Hepatocyte (in vitro differentiated cells): ENCODE results near the gene BAG1. TPM values are rescaled to one million over a fixed set of nuclear protein-coding genes. Genes with fewer than 3 reads are reported as not detected.
A peak's percentile ranks its signal among the peaks of the same experiment; 100 is the strongest.

ENCODE experiments used
- DNase-seq: peaks from one replicate; pipeline ENCODE4 v3.0.0-alpha.2; 2016; ENCODE audit warnings: low spot score
- H2AFZ ChIP-seq: fragments of 200-600 bp; sonication (generic); 2 replicates; pipeline ENCODE4 v1.6.0; 2016; ENCODE audit warnings: antibody characterized with exemption, mild to moderate bottlenecking
- H3K27ac ChIP-seq: fragments of 200-600 bp; sonication (generic); 2 replicates; pipeline ENCODE4 v1.5.1; 2016; ENCODE audit warnings: mild to moderate bottlenecking
- H3K27me3 ChIP-seq: fragments of 200-600 bp; sonication (generic); 2 replicates; pipeline ENCODE4 v1.6.1; 2016
- H3K36me3 ChIP-seq: fragments of 200-600 bp; sonication (generic); replicated peaks from 2 replicates; pipeline ENCODE4 v1.5.1; 2016; ENCODE audit warnings: low read depth; ENCODE audit not compliant: insufficient read depth
- H3K4me1 ChIP-seq: fragments of 200-600 bp; sonication (generic); 2 replicates; pipeline ENCODE4 v1.5.1; 2016; ENCODE audit warnings: mild to moderate bottlenecking, moderate library complexity; ENCODE audit not compliant: insufficient read depth
- H3K4me2 ChIP-seq: fragments of 200-600 bp; sonication (generic); 2 replicates; pipeline ENCODE4 v1.6.0; 2016
- H3K4me3 ChIP-seq: fragments of 200-600 bp; sonication (generic); 2 replicates; pipeline ENCODE4 v1.5.1; 2016; ENCODE audit warnings: mild to moderate bottlenecking
- H3K79me2 ChIP-seq: fragments of 200-600 bp; sonication (generic); 2 replicates; pipeline ENCODE4 v1.6.0; 2017; ENCODE audit warnings: mild to moderate bottlenecking
- H3K9me2 ChIP-seq: fragments of 200-600 bp; sonication (generic); replicated peaks from 2 replicates; pipeline ENCODE4 v1.6.0; 2017; ENCODE audit warnings: mild to moderate bottlenecking; ENCODE audit not compliant: insufficient read depth
- H3K9me3 ChIP-seq: fragments of 200-600 bp; sonication (generic); 2 replicates; pipeline ENCODE4 v1.5.1; 2016; ENCODE audit warnings: low read depth, mild to moderate bottlenecking
- H4K20me1 ChIP-seq: fragments of 200-600 bp; sonication (generic); 2 replicates; pipeline ENCODE4 v1.6.0; 2016; ENCODE audit warnings: mild to moderate bottlenecking; ENCODE audit not compliant: insufficient read depth, poor library complexity, severe bottlenecking
- CTCF ChIP-seq: fragments of 200-600 bp; sonication (generic); IDR thresholded peaks from 2 replicates; pipeline ENCODE4 v1.5.1; 2016; ENCODE audit warnings: antibody characterized with exemption, mild to moderate bottlenecking; ENCODE audit not compliant: poor library complexity
- EZH2 ChIP-seq: fragments of 200-600 bp; sonication (generic); IDR thresholded peaks from 2 replicates; pipeline ENCODE4 v1.6.1; 2016; ENCODE audit warnings: antibody characterized with exemption, mild to moderate bottlenecking, borderline replicate concordance
- EZH2phosphoT487 ChIP-seq: fragments of 200-600 bp; sonication (generic); IDR thresholded peaks from one replicate; pipeline ENCODE4 v1.6.1; 2018; ENCODE audit warnings: antibody characterized with exemption, mild to moderate bottlenecking, low read depth, moderate library complexity; ENCODE audit not compliant: unreplicated experiment, severe bottlenecking
- WGBS: methylation state at CpG from one replicate; pipeline ENCODE4 v1.1.6; 2016; ENCODE audit warnings: low lambda C conversion rate; ENCODE audit errors: missing lambda C conversion rate; 5-methylcytosine and 5-hydroxymethylcytosine counted together
- polyA plus RNA-seq: library from polyadenylated mRNA; unstranded; fragments of >200 nt; fragmentation: Nextera tagmentation; extraction: Ambion mirVana; gene quantifications from 2 replicates; pipeline ENCODE4 v1.2.1, GENCODE V29; 2016
- total RNA-seq: library from RNA; depleted of rRNA; stranded (reverse); fragments of >200 nt; gene quantifications from 2 replicates; pipeline ENCODE4 v1.2.3, GENCODE V29; 2014

The BAG1 gene
- total and polyA plus RNA-seq, 2 experiments from 2014 or later, result 78.5 to 103 TPM

GRCh38 chr9:33291031-33291397, 26.5 kb upstream of the BAG1 start:
- peak overlapping the region; percentile 32 for H2AFZ ChIP-seq
- H3K9me2 ChIP-seq, result no peaks in the 10 kb centered on the region
- H3K4me2 ChIP-seq, result peak overlapping the region; percentile 83
- no peaks in the 10 kb centered on the region for H3K36me3 ChIP-seq
- DNase-seq, result no peak
- H3K79me2 ChIP-seq, result peaks cover 49% of the 10 kb centered on the region
- H3K27me3 ChIP-seq, result no peaks in the 10 kb centered on the region
- no peak for TF ChIP-seq EZH2phosphoT487
- TF ChIP-seq EZH2, result no peak
- TF ChIP-seq CTCF, result no peak
- no peaks in the 10 kb centered on the region for H4K20me1 ChIP-seq
- peak overlapping the region; percentile 46 for H3K4me3 ChIP-seq
- peak overlapping the region; percentile 99 for H3K27ac ChIP-seq
- H3K4me1 ChIP-seq, result peaks cover 20% of the 10 kb centered on the region
- no peaks in the 10 kb centered on the region for H3K9me3 ChIP-seq
- 35% methylated on average over 7 of the region's 7 CpGs for WGBS

DNA sequence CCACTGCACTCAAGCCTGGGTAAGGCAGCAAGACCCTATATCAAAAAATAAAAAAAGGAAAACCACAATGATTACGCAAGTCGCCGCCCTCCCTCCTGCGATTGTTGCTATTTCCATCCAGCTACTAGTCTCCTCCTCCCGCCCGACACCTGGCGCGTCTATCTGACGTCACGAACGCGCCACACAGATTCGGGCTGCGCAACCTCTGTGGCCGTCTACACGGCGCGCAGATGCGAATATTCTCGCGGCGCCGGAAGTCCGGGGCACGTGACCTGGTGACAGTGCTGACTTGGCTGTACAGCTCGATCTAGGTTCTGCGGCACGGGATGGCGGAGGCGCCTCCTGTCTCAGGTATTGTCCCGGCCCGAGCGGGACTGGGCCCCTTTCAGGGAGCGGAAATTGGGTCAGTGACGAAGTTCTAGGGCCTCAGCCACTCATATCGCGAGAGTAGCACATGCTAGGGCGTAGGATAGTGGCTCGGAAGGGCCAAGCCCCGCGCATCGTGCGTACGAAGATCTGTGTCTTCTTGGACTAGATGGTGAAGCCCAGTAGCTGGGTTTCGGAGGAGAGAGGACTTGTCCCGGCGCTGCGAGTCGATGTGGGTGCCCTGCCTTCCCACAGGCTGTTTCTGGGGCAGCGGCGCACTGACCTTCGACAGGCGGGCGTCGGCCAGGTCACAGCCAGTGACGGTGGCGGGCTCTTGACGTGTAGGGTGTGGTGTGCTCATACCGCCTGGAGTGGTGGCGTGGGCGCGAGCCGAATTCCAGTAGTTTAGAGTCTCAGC, 25.9 kb upstream of the BAG1 start, which contains the start of gene NFX1:
TSS of gene NFX1 (plus strand) at position 270 of the 784 bp plus-strand sequence. CDS start at position 327, 57 bp downstream.
- Histone ChIP-seq H3K4me1 (peaks cover 20% of the 10 kb centered on the region), H4K20me1 (no peaks in the 10 kb centered on the region), H3K27me3 (no peaks in the 10 kb centered on the region), H3K9me2 (no peaks in the 10 kb centered on the region), H3K27ac (peak within 1 kb of the TSS; percentile 99), H3K79me2 (peaks cover 43% of the 10 kb centered on the region), H3K36me3 (no peaks in the 10 kb centered on the region), H2AFZ (peak within 1 kb of the TSS; percentile 48), H3K9me3 (no peaks in the 10 kb centered on the region), H3K4me3 (peak within 1 kb of the TSS; percentile 50), H3K4me2 (peak within 1 kb of the TSS; percentile 83)
- DNase-seq, result peak; percentile 99
- no peak for TF ChIP-seq EZH2phosphoT487
- TF ChIP-seq EZH2, result no peak
- TF ChIP-seq CTCF, result no peak
- under 1% methylated on average over 63 of the region's 63 CpGs for WGBS

GRCh38 chr9:33289936-33290246, 25.4 kb upstream of the BAG1 start:
- Histone ChIP-seq H3K27ac (peak overlapping the region; percentile 99), H3K4me2 (peak overlapping the region; percentile 74), H3K79me2 (peaks cover 38% of the 10 kb centered on the region), H3K36me3 (no peaks in the 10 kb centered on the region), H3K4me3 (peak overlapping the region; percentile 50), H4K20me1 (no peaks in the 10 kb centered on the region), H3K9me2 (no peaks in the 10 kb centered on the region), H3K9me3 (no peaks in the 10 kb centered on the region), H3K27me3 (no peaks in the 10 kb centered on the region), H2AFZ (peak overlapping the region; percentile 48), H3K4me1 (peaks cover 20% of the 10 kb centered on the region)
- DNase-seq, result no peak
- whole genome bisulfite sequencing, result 2% methylated on average over 14 of the region's 14 CpGs
- TF ChIP-seq EZH2 (no peak), EZH2phosphoT487 (no peak), CTCF (no peak)
